Aorta (tissue), 5 donors: ENCODE data around the gene IGF1R. TPM values are rescaled to one million over a fixed set of nuclear protein-coding genes. Genes with fewer than 3 reads are reported as not detected.
A peak's percentile ranks its signal among the peaks of the same experiment; 100 is the strongest.

Source experiments
- ATAC-seq: fragments of 200-7000 bp; cut with Tn5 transposase; one replicate; pipeline ENCODE4 v1.9.1; 2022; ENCODE audit warnings: moderate library complexity; ENCODE audit not compliant: low FRiP score
- DNase-seq, 2 donors: peaks; one replicate each; pipeline ENCODE4 v3.0.0-alpha.2; 2020
- H3K27ac ChIP-seq, 2 donors: one replicate each; pipeline ENCODE4 v1.5.1; 2013; ENCODE audit warnings: low read length in 2 of 2, mild to moderate bottlenecking in 2 of 2, moderate library complexity in 2 of 2, control low read depth in 1 of 2, inconsistent platforms in 1 of 2, low read depth in 1 of 2
- H3K27me3 ChIP-seq, 2 donors: one replicate each; pipeline ENCODE4 v1.6.1; 2013; ENCODE audit warnings: control low read depth in 1 of 2, low read length in 1 of 2, mild to moderate bottlenecking in 1 of 2, moderate library complexity in 1 of 2; ENCODE audit not compliant: insufficient read depth in 2 of 2, control insufficient read depth in 1 of 2
- H3K36me3 ChIP-seq, 2 donors: one replicate each; pipeline ENCODE4 v1.6.1; 2013; ENCODE audit warnings: control low read depth in 1 of 2, low read length in 1 of 2, mild to moderate bottlenecking in 1 of 2; ENCODE audit not compliant: insufficient read depth in 2 of 2, control insufficient read depth in 1 of 2
- H3K4me1 ChIP-seq, 2 donors: one replicate each; pipeline ENCODE4 v1.6.1; 2013; ENCODE audit warnings: low read length in 2 of 2, control low read depth in 1 of 2, mild to moderate bottlenecking in 1 of 2, moderate library complexity in 1 of 2; ENCODE audit not compliant: insufficient read depth in 2 of 2, control insufficient read depth in 1 of 2
- H3K4me3 ChIP-seq, 2 donors: one replicate each; pipeline ENCODE4 v1.5.1; 2013; ENCODE audit warnings: low read length in 2 of 2, control low read depth in 1 of 2, mild to moderate bottlenecking in 1 of 2
- H3K9me3 ChIP-seq: one replicate; pipeline ENCODE4 v1.6.1; 2013; ENCODE audit warnings: mild to moderate bottlenecking, low read length; ENCODE audit not compliant: control insufficient read depth
- WGBS, 2 donors: extraction: QIAGEN DNeasy Blood & Tissue Kit; methylation state at CpG; one replicate each; pipeline ENCODE4 v1.1.7; 2013; 5-methylcytosine and 5-hydroxymethylcytosine counted together
- intact Hi-C, 2 donors: fragments of 100-400 bp; cut with DNase I; formaldehyde crosslinking; loops; one replicate each; pipeline versions ENCODE4 v1.14.2 to v1.15.0; 2022
- polyA plus RNA-seq, 2 donors: library from polyadenylated mRNA; stranded (reverse); fragments of 200-250 nt; gene quantifications; one replicate each; pipeline ENCODE4 v1.2.3, GENCODE V29; 2013
- total RNA-seq, 2 donors: library from RNA; stranded (reverse); fragmentation: NEBNext Ultra II Directional; extraction: Animal tissue kit (Norgen Biotek cat#: 25700); gene quantifications; one replicate each; pipeline ENCODE4 v1.2.1, GENCODE V29; 2021
- donor health status: healthy with polysubstance abuse.
- donor health status: Bipolar disorder and iron deficiency.
- donor health status: DM: no; HTN: no; CAD: no.
- donor health status: DM: no; HTN: no; CAD: no.
- donor health status: DM: yes; HTN: yes; CAD: no.

IGF1R gene
- total and polyA plus RNA-seq, 4 donors = 7.5 to 137 (median 50.7) TPM

DNA sequence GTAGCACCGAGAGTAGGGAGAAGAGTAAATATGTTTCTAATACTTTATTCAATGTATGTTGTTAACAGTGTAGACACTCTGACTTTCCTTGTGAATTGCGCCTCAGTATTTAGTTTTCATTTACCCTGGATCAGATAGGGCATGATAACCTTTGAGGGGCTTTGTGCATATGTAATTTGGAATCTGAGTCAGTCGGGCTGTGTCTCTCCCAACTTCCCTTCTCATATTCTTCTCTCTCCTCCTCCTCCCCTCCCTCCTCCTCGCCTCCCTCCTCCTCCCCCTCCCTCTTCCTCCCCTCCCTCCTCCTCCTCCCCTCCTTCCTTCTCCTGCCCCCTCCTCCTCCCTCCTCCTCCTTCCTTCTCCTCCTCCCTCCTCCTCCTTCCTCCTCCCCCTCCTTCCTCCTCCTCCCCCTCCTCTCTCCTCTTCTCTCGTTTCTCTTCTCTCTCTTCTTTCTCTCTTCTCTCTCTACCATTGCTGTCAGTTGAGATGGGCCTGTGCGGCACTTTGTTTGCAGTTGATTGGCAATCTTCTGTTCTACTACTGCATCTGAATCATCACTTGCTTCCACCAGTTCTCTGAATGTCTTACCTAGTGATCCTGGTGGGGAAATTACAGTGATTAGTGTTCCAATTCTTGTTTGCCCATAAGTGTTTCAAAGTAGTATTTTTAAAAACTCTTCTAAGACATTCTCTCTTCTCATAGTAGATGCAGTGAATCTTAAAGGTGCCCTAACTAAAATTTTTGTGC is 197.0 kb downstream of the IGF1R start:
- intact Hi-C loops = no loop called here

DNA sequence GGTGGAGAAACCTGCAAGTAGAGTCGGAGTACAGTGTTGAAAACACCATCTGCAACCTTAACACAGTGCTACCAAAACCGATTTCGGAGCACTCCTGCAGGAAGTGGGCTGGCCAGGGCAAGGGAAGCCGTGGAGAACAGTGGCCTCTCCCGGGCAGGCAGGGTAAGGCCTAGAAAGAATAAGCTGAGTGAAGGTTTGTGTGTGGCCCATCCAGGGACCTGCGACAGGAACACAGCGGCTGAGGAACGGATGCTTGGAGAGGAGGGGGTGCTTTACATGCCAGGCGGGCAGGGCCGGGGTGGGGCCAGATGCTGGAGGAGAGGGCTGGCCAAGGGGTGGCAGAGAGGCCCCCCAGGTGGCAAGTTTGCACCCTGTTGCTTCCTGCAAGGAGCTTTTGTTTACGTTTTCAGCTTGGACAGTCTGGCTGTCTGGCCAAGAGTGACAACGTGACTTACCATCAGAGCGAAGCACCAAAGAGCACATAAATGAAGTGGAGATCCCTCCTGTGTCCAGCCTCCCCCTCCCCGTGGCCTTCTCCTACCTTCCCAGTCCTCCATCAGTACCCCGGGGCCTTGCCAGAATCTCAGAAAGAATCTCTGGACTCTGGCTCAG is 202.7 kb downstream of the IGF1R start:
- Histone ChIP-seq H3K4me1 (no peaks in the 10 kb centered on the region), H3K9me3 (no peaks in the 10 kb centered on the region), H3K27me3 (no peaks in the 10 kb centered on the region), H3K4me3 (no peak overlapping the region), H3K27ac (peak overlapping the region; percentile 43 to 69), H3K36me3 (no peaks in the 10 kb centered on the region)
- ATAC-seq (peak; percentile 75), DNase-seq (peak; percentile 83 to 87)
- 6% methylated on average over 15 of the region's 15 CpGs for WGBS, 2 donors
- intact Hi-C loops = no loop called here

More for the DNA sequence above, 197.0 kb downstream of the IGF1R start:
- Histone ChIP-seq H3K27me3 (no peaks in the 10 kb centered on the region), H3K9me3 (no peaks in the 10 kb centered on the region), H3K27ac (no peak overlapping the region), H3K4me1 (peaks cover 0 to 2% of the 10 kb centered on the region in 2 donors), H3K4me3 (no peak overlapping the region), H3K36me3 (no peaks in the 10 kb centered on the region)
- DNase-seq = no peak
- 47 to 66% methylated on average over 4 to 6 of the region's 6 CpGs for WGBS, 2 donors
- no peak for ATAC-seq

GRCh38 chr15:98853161-98853560 is 204.8 kb downstream of the IGF1R start:
- intact Hi-C loops = loop anchor here (1.0 kb wide), 1 partner anchor 205 kb away; the partner anchor contains the start of gene IGF1R (in 2 of the 2)
- Histone ChIP-seq H3K9me3 (no peaks in the 10 kb centered on the region), H3K4me3 (peak overlapping the region; percentile 46 to 73), H3K36me3 (no peaks in the 10 kb centered on the region), H3K27me3 (no peaks in the 10 kb centered on the region), H3K27ac (peak overlapping the region in 1 of 2 donors; percentile 89), H3K4me1 (no peaks in the 10 kb centered on the region)
- peak; percentile 93 to 95 for DNase-seq
- WGBS, 2 donors = 0 to 1% methylated on average over 8 of the region's 8 CpGs
- ATAC-seq = peak; percentile 93

DNA sequence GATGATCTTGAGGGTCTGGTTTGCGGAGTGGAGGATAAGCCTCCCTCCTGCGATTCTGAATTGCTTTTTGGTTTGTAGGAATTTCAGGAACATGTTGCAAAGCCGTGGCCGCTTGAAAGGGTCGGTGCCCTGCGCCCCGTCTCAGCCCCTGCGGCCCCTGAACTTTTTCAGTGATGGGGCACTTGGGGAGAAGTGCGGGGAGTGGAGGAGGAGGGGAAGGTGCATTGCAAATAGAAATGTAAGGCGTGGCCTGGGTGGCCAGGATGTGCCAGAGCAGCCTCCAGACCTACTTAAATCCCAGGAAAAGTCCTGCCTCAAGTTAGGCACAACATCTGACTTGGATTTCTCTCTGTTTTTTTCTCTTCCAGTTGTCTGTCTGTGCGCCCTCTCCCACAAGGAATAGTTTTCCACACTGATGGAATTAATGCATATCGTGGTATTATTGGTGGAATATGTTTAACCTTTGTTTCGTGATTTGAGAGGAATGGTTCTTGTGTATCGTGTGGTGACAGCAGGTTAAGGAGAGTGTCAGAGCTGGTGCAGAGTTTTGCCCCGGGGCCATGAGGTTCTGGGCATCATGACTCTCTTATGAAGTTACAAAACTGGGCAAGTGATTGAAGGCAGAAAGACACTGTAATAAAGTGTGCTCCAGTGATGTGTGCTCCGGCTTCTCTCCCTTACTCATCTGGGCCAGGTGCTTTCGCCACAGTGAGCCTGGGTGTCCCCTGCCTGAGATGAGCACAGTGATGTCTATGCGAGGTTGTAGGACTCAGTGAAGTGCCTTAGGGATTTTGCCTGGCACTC is 205.5 kb downstream of the IGF1R start:
- peaks cover 0 to 3% of the 10 kb centered on the region in 2 donors for H3K4me1 ChIP-seq
- H3K9me3 ChIP-seq = no peaks in the 10 kb centered on the region
- H3K4me3 ChIP-seq = no peak overlapping the region
- DNase-seq (no peak), ATAC-seq (no peak)
- H3K27me3 ChIP-seq = no peaks in the 10 kb centered on the region
- 26 to 30% methylated on average over 18 of the region's 18 CpGs for WGBS, 2 donors
- intact Hi-C loops = loop anchor here (1.0 to 2.0 kb wide), 2 partner anchors 43 to 206 kb away; partner anchors contain the start of gene IGF1R (in 2 of the 2)
- H3K36me3 ChIP-seq = no peaks in the 10 kb centered on the region
- peak overlapping the region; percentile 89 to 96 for H3K27ac ChIP-seq

GRCh38 chr15:98854496-98854895 is 206.2 kb downstream of the IGF1R start:
- DNase-seq (peak; percentile 62 to 84), ATAC-seq (no peak)
- 8 to 12% methylated on average over 7 of the region's 7 CpGs for WGBS, 2 donors
- no peak overlapping the region for H3K4me3 ChIP-seq
- no peaks in the 10 kb centered on the region for H3K9me3 ChIP-seq
- H3K36me3 ChIP-seq = no peaks in the 10 kb centered on the region
- H3K27ac ChIP-seq = peak overlapping the region; percentile 89 to 96
- no peaks in the 10 kb centered on the region for H3K27me3 ChIP-seq
- intact Hi-C loops = loop anchor here in 1 of 2 donors (2.0 kb wide), 1 partner anchor 42 kb away; no protein-coding TSS in a partner anchor
- peaks cover 0 to 6% of the 10 kb centered on the region in 2 donors for H3K4me1 ChIP-seq

DNA sequence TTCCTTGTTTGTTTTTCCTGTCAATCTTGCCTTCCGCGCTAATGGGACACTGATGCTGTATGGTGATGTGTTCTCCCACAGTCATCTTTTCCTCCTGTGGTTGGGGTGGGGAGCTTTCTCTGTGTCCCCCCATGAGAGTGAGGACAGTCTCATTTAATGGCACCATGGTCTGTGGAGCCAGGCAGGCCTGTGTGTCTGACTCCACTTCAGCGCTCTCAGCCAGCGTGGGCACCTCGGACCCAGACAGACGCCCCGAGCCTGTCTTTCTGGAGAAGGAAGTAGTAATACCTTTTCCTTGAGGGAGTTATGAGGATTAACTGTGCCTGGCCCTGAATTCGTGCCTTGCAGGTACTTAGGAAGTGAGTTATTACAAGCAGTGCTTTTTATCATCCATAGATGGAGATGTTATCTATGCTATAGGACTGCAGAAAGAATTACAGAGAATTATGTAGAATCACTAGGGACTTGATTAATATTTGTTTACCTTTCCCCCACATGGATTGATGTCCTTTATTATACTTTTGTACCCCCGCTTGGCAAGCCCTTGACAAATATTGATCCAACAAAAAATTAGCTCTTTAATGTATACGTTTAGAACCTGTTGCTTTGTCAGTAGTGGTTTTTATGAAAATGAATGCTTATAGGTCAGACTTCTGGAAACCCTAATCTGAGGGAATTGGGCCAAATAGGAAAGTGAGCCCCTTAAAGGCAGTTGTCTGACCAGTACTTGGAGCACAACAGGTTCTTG is 206.9 kb downstream of the IGF1R start:
- ATAC-seq (no peak), DNase-seq (no peak)
- WGBS, 2 donors = 58% methylated on average over 10 of the region's 10 CpGs
- H3K27ac ChIP-seq = peak overlapping the region; percentile 89 to 98
- intact Hi-C loops = loop anchor here in 1 of 2 donors (2.0 kb wide), 1 partner anchor 42 kb away; no protein-coding TSS in a partner anchor
- no peaks in the 10 kb centered on the region for H3K9me3 ChIP-seq
- H3K27me3 ChIP-seq = no peaks in the 10 kb centered on the region
- peaks cover 0 to 9% of the 10 kb centered on the region in 2 donors for H3K4me1 ChIP-seq
- H3K4me3 ChIP-seq = no peak overlapping the region
- no peaks in the 10 kb centered on the region for H3K36me3 ChIP-seq

- 6 to 7% methylated on average over 10 of the region's 10 CpGs for WGBS, 2 donors
- intact Hi-C loops = loop anchor here in 1 of 2 donors (2.0 kb wide), 1 partner anchor 41 kb away; no protein-coding TSS in a partner anchor
- H3K9me3 ChIP-seq = no peaks in the 10 kb centered on the region
- peak overlapping the region; percentile 89 to 98 for H3K27ac ChIP-seq
- ATAC-seq = no peak
- no peaks in the 10 kb centered on the region for H3K27me3 ChIP-seq
- peaks cover 0 to 13% of the 10 kb centered on the region in 2 donors for H3K4me1 ChIP-seq
- H3K36me3 ChIP-seq = no peaks in the 10 kb centered on the region
- H3K4me3 ChIP-seq = no peak overlapping the region
- no peak for DNase-seq
Measured at GRCh38 chr15:98855815-98856531, 207.6 kb downstream of the IGF1R start.
